MM.1S (cell line): ENCODE measurements around the gene FGD1.

Source experiments
- EZH2 ChIP-seq: fragments of 300-600 bp; sonication (generic); optimal IDR thresholded peaks from 2 replicates; pipeline ENCODE3; 2017; ENCODE audit warnings: low read depth, mild to moderate bottlenecking, antibody characterized with exemption, low read length, mixed read lengths
- EZH2phosphoT487 ChIP-seq: fragments of 300-600 bp; sonication (generic); IDR thresholded peaks from 2 replicates; pipeline ENCODE4 v1.6.1; 2018; ENCODE audit warnings: antibody characterized with exemption, low read length
- TF ChIP-seq, protein P1 (sequence below): fragments of 300-600 bp; sonication (generic); IDR thresholded peaks from 2 replicates; pipeline ENCODE4 v1.5.1; 2016; ENCODE audit warnings: antibody characterized with exemption, low read length, mixed read lengths

DNA sequence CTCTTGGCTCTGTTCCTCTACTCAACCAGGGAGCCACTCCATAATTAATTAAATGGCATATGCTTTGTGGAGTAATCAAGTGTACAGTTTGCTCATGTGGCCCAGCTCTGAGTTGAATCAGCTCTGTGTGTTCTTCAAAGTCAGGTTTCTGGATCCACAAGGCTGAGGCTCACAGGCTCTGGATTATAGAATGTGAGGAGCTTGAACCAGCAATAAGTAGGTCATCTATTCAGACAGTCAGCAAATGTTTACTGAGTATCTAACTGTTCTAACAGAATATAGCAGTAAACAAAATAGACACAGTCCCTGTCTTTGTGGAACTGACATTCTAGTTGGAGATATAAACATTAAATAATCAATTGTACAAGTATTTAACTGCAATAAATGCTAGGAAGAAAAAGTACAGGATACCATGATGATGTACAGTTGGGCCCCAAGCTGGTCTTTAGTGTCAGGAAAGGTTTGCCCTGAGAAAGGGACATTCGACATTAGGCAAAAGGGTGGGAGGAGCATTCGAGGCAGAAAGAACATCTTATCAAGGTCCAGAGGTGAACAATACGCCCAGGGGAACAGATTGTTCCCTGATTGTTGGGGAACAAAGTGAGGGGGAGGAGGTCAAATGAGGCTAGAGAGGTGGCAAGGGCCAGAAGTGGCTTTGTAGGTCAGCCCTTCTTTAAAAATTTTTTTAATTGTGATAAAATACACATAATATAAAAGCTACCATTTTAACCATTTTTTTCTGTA is 76.3 kb downstream of the FGD1 start:
- TF ChIP-seq, protein P1, sequence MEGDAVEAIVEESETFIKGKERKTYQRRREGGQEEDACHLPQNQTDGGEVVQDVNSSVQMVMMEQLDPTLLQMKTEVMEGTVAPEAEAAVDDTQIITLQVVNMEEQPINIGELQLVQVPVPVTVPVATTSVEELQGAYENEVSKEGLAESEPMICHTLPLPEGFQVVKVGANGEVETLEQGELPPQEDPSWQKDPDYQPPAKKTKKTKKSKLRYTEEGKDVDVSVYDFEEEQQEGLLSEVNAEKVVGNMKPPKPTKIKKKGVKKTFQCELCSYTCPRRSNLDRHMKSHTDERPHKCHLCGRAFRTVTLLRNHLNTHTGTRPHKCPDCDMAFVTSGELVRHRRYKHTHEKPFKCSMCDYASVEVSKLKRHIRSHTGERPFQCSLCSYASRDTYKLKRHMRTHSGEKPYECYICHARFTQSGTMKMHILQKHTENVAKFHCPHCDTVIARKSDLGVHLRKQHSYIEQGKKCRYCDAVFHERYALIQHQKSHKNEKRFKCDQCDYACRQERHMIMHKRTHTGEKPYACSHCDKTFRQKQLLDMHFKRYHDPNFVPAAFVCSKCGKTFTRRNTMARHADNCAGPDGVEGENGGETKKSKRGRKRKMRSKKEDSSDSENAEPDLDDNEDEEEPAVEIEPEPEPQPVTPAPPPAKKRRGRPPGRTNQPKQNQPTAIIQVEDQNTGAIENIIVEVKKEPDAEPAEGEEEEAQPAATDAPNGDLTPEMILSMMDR: no peak
- TF ChIP-seq EZH2phosphoT487 (no peak), EZH2 (no peak)
